ENCODE data around the gene RPIA.
A peak's percentile ranks its signal among the peaks of the same experiment; 100 is the strongest.
"Not testable (repeated sequence)": the region's sequence is repeated elsewhere in the genome, so short reads cannot be mapped to it uniquely, and the experiment has no call there.

Gene RPIA

GRCh38 chr2:88691339-88692183, at the start of gene RPIA:
Gene RPIA (plus strand): TSS chr2:88691673. CDS start chr2:88691699, 26 bp downstream.
- DNase-seq, result peak; percentile 97

- no peak for DNase-seq
Measured at GRCh38 chr2:88642278-88642677, 49.2 kb upstream of the RPIA start.

- DNase-seq, result not testable (repeated sequence)
Measured at GRCh38 chr2:88645291-88645882, 46.1 kb upstream of the RPIA start.

GRCh38 chr2:88651646-88652045, 39.8 kb upstream of the RPIA start:
- DNase-seq, result no peak

GRCh38 chr2:88654714-88655113, 36.8 kb upstream of the RPIA start:
- DNase-seq, result no peak

- DNase-seq, result no peak
Measured at GRCh38 chr2:88656690-88657089, 34.8 kb upstream of the RPIA start.

- no peak for DNase-seq
Measured at GRCh38 chr2:88657131-88657530, 34.3 kb upstream of the RPIA start.

- no peak for DNase-seq
Measured at GRCh38 chr2:88658326-88658725, 33.1 kb upstream of the RPIA start.

- no peak for DNase-seq
Measured at GRCh38 chr2:88658881-88659537, 32.5 kb upstream of the RPIA start.

- DNase-seq, result no peak
Measured at GRCh38 chr2:88659538-88659915, 31.9 kb upstream of the RPIA start.

GRCh38 chr2:88660622-88661021, 30.9 kb upstream of the RPIA start:
- DNase-seq, result no peak

- DNase-seq, result no peak
Measured at GRCh38 chr2:88666576-88666975, 24.9 kb upstream of the RPIA start.

- DNase-seq, result no peak
Measured at GRCh38 chr2:88667219-88667618, 24.3 kb upstream of the RPIA start.

GRCh38 chr2:88668862-88669261, 22.6 kb upstream of the RPIA start:
- DNase-seq, result no peak

- peak; percentile 21 for DNase-seq
Measured at GRCh38 chr2:88669482-88670214, 21.8 kb upstream of the RPIA start.

- DNase-seq, result peak; percentile 47
Measured at GRCh38 chr2:88671786-88672427, 19.6 kb upstream of the RPIA start.

- DNase-seq, result no peak
Measured at GRCh38 chr2:88673363-88673762, 18.1 kb upstream of the RPIA start.

- DNase-seq, result no peak
Measured at GRCh38 chr2:88680266-88680902, 11.1 kb upstream of the RPIA start.

GRCh38 chr2:88680916-88681315, 10.6 kb upstream of the RPIA start:
- DNase-seq, result no peak

GRCh38 chr2:88683160-88684021, 8.1 kb upstream of the RPIA start:
- no peak for DNase-seq

GRCh38 chr2:88684519-88684918, 7.0 kb upstream of the RPIA start:
- no peak for DNase-seq
